PFSK-1 (cell line): ENCODE measurements around the gene OR10D3.

Experiments used
- POLR2AphosphoS5 ChIP-seq: IDR thresholded peaks from 2 replicates; pipeline ENCODE4 v1.6.1; 2012; ENCODE audit warnings: low read depth, mild to moderate bottlenecking, control low read depth, low read length, moderate library complexity
- SIN3A ChIP-seq: IDR thresholded peaks from 2 replicates; pipeline ENCODE4 v1.6.1; 2012; ENCODE audit warnings: mild to moderate bottlenecking, low read length, moderate library complexity, borderline replicate concordance; ENCODE audit not compliant: insufficient read depth
- TAF1 ChIP-seq: IDR thresholded peaks from 2 replicates; pipeline ENCODE4 v1.6.1; 2012; ENCODE audit warnings: low read length, control low read depth, borderline replicate concordance; ENCODE audit not compliant: insufficient read depth
- TF ChIP-seq, protein P1 (sequence below), 2 experiments: IDR thresholded peaks; 2 replicates each; pipeline versions ENCODE4 v1.6.1 to v1.8.0; 2011 to 2012; ENCODE audit warnings: low read depth in 2 of 2, low read length in 2 of 2, control low read depth in 1 of 2, inconsistent platforms in 1 of 2, mild to moderate bottlenecking in 1 of 2, moderate library complexity in 1 of 2; ENCODE audit not compliant: insufficient read depth in 1 of 2

DNA sequence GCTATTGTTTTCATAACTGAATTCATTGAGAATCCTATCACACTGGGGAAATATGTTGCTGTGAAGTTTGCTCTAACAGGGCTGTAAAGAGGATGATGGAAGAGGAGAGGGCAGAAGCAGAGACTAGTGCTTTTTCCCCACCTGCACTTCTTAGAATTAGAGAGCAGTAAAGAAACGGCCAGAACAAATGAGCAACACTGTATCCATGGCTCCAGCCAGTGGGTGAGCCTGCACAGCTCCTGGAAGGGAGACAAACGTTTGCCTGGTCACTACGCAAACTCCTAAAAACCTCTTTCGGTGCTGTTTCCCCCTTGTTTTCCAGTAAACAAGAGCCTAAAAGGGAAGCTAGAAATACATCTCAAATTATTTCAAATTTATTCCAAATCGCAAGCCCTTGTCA lies 22.2 kb upstream of the OR10D3 start:
- TF ChIP-seq, protein P1, sequence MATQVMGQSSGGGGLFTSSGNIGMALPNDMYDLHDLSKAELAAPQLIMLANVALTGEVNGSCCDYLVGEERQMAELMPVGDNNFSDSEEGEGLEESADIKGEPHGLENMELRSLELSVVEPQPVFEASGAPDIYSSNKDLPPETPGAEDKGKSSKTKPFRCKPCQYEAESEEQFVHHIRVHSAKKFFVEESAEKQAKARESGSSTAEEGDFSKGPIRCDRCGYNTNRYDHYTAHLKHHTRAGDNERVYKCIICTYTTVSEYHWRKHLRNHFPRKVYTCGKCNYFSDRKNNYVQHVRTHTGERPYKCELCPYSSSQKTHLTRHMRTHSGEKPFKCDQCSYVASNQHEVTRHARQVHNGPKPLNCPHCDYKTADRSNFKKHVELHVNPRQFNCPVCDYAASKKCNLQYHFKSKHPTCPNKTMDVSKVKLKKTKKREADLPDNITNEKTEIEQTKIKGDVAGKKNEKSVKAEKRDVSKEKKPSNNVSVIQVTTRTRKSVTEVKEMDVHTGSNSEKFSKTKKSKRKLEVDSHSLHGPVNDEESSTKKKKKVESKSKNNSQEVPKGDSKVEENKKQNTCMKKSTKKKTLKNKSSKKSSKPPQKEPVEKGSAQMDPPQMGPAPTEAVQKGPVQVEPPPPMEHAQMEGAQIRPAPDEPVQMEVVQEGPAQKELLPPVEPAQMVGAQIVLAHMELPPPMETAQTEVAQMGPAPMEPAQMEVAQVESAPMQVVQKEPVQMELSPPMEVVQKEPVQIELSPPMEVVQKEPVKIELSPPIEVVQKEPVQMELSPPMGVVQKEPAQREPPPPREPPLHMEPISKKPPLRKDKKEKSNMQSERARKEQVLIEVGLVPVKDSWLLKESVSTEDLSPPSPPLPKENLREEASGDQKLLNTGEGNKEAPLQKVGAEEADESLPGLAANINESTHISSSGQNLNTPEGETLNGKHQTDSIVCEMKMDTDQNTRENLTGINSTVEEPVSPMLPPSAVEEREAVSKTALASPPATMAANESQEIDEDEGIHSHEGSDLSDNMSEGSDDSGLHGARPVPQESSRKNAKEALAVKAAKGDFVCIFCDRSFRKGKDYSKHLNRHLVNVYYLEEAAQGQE (IDR thresholded peaks at IDR 0.05; ENCODE audit: insufficient read depth in 1 of 2, low read depth in 2 of 2, low read length in 2 of 2) = no peak
- TF ChIP-seq POLR2AphosphoS5 (no peak), SIN3A (no peak), TAF1 (no peak)
